K562 (cell line): ENCODE results near the gene IVL. TPM values are rescaled to one million over a fixed set of nuclear protein-coding genes. Genes with fewer than 3 reads are reported as not detected.

ENCODE experiments used
- CHD4 ChIP-seq: fragments of 200-600 bp; sonication (generic); IDR thresholded peaks from 3 replicates; pipeline ENCODE4 v1.6.1; 2012; ENCODE audit warnings: low read depth, mild to moderate bottlenecking, mixed read lengths, low read length, inconsistent platforms; ENCODE audit not compliant: insufficient read depth, insufficient replicate concordance, poor library complexity, severe bottlenecking
- CREM ChIP-seq: IDR thresholded peaks from 2 replicates; pipeline ENCODE4 v1.6.1; 2014; ENCODE audit warnings: antibody characterized with exemption, low read depth
- EZH2 ChIP-seq: IDR thresholded peaks from 2 replicates; pipeline ENCODE4 v1.6.1; 2012; ENCODE audit warnings: low read depth, mild to moderate bottlenecking, inconsistent platforms, low read length, borderline replicate concordance
- LCOR ChIP-seq: sonication (generic); formaldehyde crosslinking; IDR thresholded peaks from 2 replicates; pipeline ENCODE4 v1.8.0; 2022; ENCODE audit warnings: mild to moderate bottlenecking, missing genetic modification reagents
- PHB ChIP-seq: fragments of 250-450 bp; sonication (Bioruptor Pico); IDR thresholded peaks from 2 replicates; pipeline ENCODE4 v1.5.0; 2021
- POLR2B ChIP-seq: fragments of 450-650 bp; IDR thresholded peaks from 2 replicates; pipeline ENCODE4 v1.6.1; 2018; ENCODE audit warnings: low read depth; ENCODE audit not compliant: partially characterized antibody
- PYGO2 ChIP-seq: fragments of 450-650 bp; IDR thresholded peaks from 2 replicates; pipeline ENCODE4 v1.6.1; 2016; ENCODE audit warnings: mild to moderate bottlenecking, missing genetic modification characterization, moderate library complexity, missing compliant biosample characterization
- RFX1 ChIP-seq: fragments of 450-650 bp; IDR thresholded peaks from 2 replicates; pipeline ENCODE4 v1.6.1; 2016; ENCODE audit warnings: mild to moderate bottlenecking, moderate library complexity
- TAF15 ChIP-seq: fragments of 200-400 bp; formaldehyde crosslinking; IDR thresholded peaks from 2 replicates; pipeline ENCODE4 v1.6.1; 2017; ENCODE audit warnings: mild to moderate bottlenecking, low read depth, low read length, moderate library complexity
- TFAM ChIP-seq: fragments of 250-450 bp; sonication (Bioruptor Pico); conservative IDR thresholded peaks from 2 replicates; pipeline ENCODE4 v1.5.0; 2021; ENCODE audit warnings: mild to moderate bottlenecking, moderate library complexity
- ZNF282 ChIP-seq: sonication (generic); formaldehyde crosslinking; IDR thresholded peaks from 2 replicates; pipeline ENCODE4 v1.8.1; 2023; ENCODE audit warnings: missing genetic modification reagents
- ZNF75A ChIP-seq: fragments of 450-650 bp; formaldehyde crosslinking; IDR thresholded peaks from 2 replicates; pipeline ENCODE4 v1.4.0; 2020; ENCODE audit warnings: mild to moderate bottlenecking
- polyA plus RNA-seq, 8 experiments: library from polyadenylated mRNA; depleted of rRNA in 4 of 8; stranded (reverse) in 5 of 8; unstranded in 3 of 8; fragments of >200 nt; fragmentation: Nextera tagmentation in 2 of 8; fragmentation: Illumina TruSeq in 1 of 8; extraction: Ambion mirVana in 2 of 8; extraction: Trizol in 1 of 8; gene quantifications; 2 replicates each; pipeline versions ENCODE4 v1.2.1 to v1.2.3, GENCODE V29; 2011 to 2014; ENCODE audit warnings: inconsistent platforms in 1 of 8, missing spikeins in 1 of 8
- total RNA-seq, 7 experiments: library from RNA; depleted of rRNA in 6 of 7; stranded (reverse); fragments of >200 nt in 6 of 7; fragmentation: Illumina TruSeq in 2 of 7; extraction: Trizol in 2 of 7; gene quantifications; 2 replicates each; pipeline versions ENCODE4 v1.2.1 to v1.2.3, GENCODE V29; 2011 to 2021; ENCODE audit warnings: low replicate concordance in 1 of 7
- TF ChIP-seq, protein P1 (sequence below): fragments of 250-450 bp; sonication (Bioruptor Pico); IDR thresholded peaks from 2 replicates; pipeline ENCODE4 v1.4.0; 2020; ENCODE audit warnings: mild to moderate bottlenecking, moderate library complexity
- TF ChIP-seq, protein P2 (sequence below): IDR thresholded peaks from 2 replicates; pipeline ENCODE4 v1.6.1; 2014; ENCODE audit warnings: antibody characterized with exemption
- TF ChIP-seq, protein P3 (sequence below): fragments of 150-350 bp; IDR thresholded peaks from 2 replicates; pipeline ENCODE4 v1.6.1; 2014; ENCODE audit warnings: low read depth, mild to moderate bottlenecking, low read length, borderline replicate concordance

Gene IVL
- total and polyA plus RNA-seq, 9 of the 15 experiments (the other 6 are each of a cell fraction or from before 2014, with no cell fraction given) = not detected

DNA sequence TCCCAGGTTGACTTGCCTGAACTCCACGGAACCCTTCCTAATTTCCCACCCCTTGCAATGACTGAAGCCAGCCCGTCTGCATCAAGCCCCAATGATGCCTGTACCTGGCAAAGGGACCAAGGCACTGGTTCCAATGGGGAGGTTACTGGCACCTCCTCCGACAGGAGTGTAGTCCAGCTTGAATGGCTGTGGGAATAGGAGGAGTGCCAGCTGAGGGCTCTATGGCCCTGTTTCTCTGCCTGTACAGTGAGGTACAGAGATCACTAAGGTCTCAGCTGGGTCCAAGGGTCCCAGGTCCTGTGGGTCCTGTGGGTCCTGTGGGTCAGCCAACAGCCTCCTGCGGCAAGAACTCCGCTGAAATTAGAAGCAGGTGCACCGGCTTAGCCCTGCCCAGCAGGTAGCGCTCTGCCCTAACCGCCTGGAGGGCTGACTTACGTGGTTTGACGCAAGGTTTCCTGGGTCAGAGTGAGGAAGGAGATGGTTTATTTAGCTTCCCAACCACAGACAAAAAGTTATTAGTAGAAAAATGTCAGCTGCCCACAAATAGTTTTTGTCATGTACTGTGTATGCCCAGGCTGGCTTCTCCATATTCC, 52.2 kb downstream of the IVL start (continued):
- TF ChIP-seq, protein P1, sequence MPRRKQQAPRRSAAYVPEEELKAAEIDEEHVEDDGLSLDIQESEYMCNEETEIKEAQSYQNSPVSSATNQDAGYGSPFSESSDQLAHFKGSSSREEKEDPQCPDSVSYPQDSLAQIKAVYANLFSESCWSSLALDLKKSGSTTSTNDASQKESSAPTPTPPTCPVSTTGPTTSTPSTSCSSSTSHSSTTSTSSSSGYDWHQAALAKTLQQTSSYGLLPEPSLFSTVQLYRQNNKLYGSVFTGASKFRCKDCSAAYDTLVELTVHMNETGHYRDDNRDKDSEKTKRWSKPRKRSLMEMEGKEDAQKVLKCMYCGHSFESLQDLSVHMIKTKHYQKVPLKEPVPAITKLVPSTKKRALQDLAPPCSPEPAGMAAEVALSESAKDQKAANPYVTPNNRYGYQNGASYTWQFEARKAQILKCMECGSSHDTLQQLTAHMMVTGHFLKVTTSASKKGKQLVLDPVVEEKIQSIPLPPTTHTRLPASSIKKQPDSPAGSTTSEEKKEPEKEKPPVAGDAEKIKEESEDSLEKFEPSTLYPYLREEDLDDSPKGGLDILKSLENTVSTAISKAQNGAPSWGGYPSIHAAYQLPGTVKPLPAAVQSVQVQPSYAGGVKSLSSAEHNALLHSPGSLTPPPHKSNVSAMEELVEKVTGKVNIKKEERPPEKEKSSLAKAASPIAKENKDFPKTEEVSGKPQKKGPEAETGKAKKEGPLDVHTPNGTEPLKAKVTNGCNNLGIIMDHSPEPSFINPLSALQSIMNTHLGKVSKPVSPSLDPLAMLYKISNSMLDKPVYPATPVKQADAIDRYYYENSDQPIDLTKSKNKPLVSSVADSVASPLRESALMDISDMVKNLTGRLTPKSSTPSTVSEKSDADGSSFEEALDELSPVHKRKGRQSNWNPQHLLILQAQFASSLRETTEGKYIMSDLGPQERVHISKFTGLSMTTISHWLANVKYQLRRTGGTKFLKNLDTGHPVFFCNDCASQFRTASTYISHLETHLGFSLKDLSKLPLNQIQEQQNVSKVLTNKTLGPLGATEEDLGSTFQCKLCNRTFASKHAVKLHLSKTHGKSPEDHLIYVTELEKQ (CRISPR knock-in tag) = no peak
- TF ChIP-seq POLR2B (no peak), ZNF282 (CRISPR knock-in tag) (no peak), PHB (CRISPR knock-in tag) (no peak), EZH2 (no peak), CHD4 (no peak), TFAM (CRISPR knock-in tag) (no peak), TAF15 (no peak), PYGO2 (tag) (no peak), CREM (0 out of 2 replicates have a peak, but pooled peaks have one; percentile 30), ZNF75A (CRISPR knock-in tag) (no peak), LCOR (CRISPR knock-in tag) (no peak), RFX1 (no peak)
- TF ChIP-seq, protein P2, sequence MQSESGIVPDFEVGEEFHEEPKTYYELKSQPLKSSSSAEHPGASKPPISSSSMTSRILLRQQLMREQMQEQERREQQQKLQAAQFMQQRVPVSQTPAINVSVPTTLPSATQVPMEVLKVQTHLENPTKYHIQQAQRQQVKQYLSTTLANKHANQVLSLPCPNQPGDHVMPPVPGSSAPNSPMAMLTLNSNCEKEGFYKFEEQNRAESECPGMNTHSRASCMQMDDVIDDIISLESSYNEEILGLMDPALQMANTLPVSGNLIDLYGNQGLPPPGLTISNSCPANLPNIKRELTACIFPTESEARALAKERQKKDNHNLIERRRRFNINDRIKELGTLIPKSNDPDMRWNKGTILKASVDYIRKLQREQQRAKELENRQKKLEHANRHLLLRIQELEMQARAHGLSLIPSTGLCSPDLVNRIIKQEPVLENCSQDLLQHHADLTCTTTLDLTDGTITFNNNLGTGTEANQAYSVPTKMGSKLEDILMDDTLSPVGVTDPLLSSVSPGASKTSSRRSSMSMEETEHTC = no peak
- TF ChIP-seq, protein P3, sequence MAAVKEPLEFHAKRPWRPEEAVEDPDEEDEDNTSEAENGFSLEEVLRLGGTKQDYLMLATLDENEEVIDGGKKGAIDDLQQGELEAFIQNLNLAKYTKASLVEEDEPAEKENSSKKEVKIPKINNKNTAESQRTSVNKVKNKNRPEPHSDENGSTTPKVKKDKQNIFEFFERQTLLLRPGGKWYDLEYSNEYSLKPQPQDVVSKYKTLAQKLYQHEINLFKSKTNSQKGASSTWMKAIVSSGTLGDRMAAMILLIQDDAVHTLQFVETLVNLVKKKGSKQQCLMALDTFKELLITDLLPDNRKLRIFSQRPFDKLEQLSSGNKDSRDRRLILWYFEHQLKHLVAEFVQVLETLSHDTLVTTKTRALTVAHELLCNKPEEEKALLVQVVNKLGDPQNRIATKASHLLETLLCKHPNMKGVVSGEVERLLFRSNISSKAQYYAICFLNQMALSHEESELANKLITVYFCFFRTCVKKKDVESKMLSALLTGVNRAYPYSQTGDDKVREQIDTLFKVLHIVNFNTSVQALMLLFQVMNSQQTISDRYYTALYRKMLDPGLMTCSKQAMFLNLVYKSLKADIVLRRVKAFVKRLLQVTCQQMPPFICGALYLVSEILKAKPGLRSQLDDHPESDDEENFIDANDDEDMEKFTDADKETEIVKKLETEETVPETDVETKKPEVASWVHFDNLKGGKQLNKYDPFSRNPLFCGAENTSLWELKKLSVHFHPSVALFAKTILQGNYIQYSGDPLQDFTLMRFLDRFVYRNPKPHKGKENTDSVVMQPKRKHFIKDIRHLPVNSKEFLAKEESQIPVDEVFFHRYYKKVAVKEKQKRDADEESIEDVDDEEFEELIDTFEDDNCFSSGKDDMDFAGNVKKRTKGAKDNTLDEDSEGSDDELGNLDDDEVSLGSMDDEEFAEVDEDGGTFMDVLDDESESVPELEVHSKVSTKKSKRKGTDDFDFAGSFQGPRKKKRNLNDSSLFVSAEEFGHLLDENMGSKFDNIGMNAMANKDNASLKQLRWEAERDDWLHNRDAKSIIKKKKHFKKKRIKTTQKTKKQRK = no peak
